Measurements from ENCODE around the gene UNC80.

Gene UNC80

DNA sequence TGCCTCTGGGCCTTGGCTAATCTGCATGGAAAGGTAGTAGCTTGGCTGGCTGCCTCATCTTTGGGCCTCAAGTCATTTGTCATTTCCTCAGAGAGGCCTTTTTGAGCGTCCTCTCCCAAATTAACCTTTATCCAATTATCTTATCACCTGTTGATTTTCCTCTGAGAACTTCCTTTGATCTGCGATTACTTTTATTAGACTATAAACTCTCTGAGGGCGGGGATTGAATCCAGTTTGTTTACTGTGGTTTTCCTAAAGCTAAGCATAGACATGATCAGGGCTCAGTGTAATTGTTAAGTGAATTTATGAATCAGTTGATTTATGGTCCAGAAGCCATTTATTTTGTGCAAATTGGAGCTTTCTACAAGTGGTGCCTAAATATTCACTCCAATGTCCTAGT is 238.3 kb downstream of the UNC80 start:
- FAIRE-seq (no peak), DNase-seq (ENCODE audit: low spot score) (no peak)

DNA sequence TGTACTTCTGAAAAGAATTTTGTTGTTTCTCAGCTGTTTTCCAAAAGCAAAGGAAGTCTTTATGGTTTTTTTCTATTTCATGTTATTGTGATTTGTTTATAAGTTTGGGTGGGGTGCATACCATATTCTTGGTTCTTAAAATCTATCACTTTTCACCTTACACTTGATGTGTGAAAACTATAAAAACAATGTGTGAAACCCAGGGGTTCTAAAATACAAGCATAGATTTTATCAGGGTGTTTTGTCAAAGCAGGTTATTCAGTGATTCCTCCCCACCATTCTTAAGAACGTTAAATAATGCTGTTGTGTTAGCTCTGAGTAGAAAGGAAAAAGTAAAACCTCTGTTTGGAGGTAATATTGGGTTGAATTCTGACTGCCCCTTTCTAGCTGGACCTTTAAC is 248.5 kb downstream of the UNC80 start:
- DNase-seq (ENCODE audit: low spot score) (no peak), FAIRE-seq (no peak)

DNA sequence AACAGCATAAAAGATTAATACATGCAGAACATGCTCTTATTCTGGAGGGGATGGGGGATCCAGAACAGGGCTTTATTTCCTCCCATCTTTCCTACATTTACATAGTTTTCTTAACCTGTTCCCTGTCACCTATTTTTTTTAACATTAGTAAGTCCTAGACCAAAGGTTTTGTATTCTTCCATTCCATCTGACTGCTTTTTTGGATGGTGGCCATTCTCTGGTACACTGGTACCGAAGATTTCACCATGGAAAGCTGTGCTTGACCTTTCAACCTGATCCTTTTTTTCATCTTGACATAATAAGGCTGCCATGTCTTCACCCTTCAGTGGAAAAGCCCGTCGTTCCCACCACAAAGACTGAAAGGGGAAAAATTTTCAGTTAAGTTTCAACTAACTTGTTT is 251.2 kb downstream of the UNC80 start:
- FAIRE-seq (no peak), DNase-seq (ENCODE audit: low spot score) (no peak)

DNA sequence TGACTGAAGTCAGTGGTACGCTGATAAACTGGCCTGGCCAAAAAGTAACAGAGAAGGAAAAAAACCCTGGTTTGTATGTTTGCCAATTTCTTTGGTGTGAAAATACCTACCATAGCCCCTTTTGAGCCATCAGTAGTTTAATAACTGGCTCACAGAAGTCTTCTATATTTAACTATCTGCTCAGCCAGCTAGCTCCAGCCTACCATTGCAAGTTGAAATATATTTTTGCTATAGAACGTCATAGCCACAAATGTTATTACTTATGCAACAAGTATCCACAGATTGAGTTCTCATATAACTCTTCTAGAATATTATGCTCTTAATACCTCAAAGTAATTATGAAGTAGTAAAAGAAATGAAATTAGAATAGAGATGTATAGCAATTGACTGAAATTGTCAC is 256.0 kb downstream of the UNC80 start:
- no peak for FAIRE-seq
- DNase-seq (ENCODE audit: low spot score) = no peak

DNA sequence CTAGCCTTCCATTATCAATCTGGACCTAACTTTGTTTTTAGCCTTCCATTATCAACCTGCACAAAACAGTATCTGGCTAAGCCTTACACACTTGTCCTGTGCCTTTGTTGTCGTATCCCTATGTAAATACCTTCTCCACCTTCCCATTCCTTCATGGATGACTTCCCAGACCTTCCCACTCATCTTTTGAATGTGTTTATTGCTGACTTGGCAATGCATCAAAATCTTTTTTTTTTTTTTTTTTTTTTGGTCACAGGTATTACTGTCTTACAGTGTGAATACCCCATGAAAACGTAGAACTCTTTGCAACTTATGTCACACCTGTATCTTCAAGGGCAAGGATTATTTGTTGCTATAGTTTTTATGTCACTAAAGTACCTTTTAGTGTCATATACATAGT is 256.5 kb downstream of the UNC80 start:
- FAIRE-seq (no peak), DNase-seq (ENCODE audit: low spot score) (no peak)

DNA sequence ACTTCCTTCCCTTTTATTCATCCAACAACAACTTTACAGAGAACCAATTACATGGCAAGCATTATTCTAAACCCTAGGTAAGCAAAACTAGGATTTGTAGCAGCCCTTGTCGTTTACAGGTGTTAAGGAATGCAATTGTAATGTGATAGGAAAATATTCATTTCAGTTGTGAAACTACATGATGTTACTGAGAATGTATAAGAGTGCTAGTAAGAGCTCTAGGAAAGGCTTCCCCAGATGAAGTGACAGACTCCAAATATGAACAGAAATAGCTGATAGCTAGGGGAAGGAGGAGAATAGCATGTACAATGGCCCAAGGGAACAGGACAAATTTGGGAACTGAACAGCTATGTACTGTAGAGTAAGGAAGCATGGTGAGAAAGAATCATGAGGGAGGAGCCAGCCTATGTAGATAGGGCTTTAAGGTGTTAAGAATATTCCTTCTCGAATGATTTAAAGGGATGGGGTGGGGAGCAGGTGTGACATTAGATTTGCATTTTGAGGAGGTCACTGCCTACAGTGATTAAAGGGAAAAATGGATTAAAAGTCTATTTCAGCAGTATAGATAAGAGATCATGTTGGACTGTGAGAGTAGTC is 262.6 kb downstream of the UNC80 start:
- FAIRE-seq (no peak), DNase-seq (ENCODE audit: low spot score) (no peak)

DNA sequence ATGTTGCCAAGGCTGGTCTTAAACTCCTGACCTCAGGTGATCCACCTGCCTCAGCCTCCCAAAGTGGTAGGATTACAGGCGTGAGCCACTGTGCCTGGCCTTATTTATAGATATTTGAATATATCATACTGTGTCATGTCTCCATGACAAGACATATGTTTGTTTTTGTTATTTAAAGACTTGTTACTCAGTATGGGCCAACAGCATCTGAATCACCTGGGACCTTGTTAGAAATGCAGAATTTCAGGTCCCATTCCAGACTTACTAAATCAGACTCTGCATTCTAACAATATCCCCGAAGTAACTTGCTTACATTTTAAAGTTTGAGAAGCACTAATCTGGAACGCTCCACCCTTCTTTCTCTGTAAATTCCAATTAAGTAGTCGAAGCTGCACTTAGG is 264.0 kb downstream of the UNC80 start:
- DNase-seq (ENCODE audit: low spot score) = no peak
- FAIRE-seq = no peak

DNA sequence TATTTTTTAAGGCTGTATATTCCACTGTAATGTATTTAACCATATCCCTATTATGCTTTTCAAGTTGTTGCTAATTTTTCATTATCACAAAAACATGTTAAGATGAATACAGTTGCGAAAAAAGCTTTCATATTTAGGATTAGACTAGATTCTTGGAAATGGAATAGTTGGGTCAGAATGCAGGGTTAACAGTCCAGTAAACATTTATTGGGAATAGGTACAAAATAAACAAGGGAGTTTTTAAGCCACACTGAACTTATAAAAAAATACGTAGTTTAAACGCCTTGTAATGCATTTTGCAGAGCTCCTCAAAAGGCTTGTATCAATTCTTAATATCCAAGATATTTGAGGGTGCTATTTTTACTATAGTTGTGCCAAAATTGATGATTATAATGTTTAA is 266.4 kb downstream of the UNC80 start:
- DNase-seq (ENCODE audit: low spot score) = no peak
- FAIRE-seq = no peak

DNA sequence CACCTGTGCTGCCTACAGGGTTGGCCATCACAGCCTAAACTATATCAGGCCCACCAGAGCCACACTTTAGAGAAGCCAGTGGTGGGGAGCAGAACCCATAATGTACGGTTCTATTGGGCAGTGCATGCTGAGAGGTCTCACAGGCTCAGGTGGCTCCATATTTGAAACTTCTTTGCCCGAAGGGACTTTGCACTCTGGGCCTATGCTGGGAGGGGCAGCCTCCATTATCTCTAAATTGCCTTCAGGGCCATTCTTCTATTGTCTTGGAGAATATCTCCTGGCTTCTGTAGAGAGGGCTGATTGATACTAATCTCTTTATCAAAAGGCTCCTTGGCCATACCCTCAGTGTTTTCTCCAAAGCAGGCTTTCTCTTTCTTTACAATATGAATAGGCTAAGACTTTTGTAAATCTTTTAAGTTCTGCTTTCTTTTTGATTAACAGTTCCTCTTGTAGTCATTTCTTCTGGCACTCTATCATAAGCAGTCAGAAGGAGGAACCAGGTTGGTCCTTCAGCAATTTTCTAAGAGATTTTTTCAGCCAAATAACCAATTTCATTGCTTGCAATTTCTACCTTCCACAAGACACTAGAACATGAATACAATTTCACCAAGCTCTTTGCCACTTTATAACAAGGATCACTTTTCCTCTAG is 275.3 kb downstream of the UNC80 start:
- DNase-seq (ENCODE audit: low spot score) (no peak), FAIRE-seq (no peak)

Measured in RCC 7860 (cell line).